Measurements from ENCODE around the gene KCNQ1OT1.
"Not testable (repeated sequence)": the region's sequence is repeated elsewhere in the genome, so short reads cannot be mapped to it uniquely, and the experiment has no call there.

Gene KCNQ1OT1

DNA sequence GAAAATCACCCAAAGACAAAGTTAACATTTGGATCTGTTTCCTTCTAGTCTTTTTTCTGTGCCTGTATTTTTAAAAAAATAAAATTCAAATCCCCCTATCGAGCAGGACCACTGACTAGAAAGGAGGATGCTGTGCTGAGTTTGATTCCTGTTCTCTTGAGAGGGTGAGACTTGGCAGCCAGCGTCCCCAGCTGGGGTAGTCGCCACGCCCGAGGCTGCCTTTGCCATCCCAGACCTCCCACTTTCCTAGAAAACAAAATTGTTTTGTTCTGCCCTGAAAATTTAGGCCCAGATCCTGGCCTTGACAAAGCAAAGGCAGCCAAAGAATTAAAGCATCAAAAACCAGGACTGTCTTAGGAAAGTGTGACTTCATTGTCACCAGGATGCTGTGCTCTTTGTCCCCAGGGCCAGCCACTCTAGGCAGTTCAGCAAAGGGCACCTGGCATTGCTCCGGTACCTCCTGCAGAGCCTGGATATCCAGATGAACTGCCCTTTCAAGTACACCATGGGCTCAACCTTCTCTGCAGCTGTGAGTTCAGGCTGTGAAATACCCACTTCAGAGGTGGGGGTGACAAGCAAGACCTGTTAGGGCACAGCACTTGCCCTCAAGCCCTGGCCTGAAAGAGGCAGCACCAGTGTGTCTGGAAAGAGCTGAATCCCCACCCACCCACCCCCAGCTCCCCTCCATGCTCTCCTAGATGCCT lies 44.6 kb downstream of the KCNQ1OT1 start:
- DNase-seq (ENCODE audit: low read depth in 2 of 3, low spot score in 1 of 3), result no peak

- DNase-seq (ENCODE audit: low read depth in 2 of 3, low spot score in 1 of 3), result no peak
Observed at GRCh38 chr11:2653930-2654739, 45.7 kb downstream of the KCNQ1OT1 start.

DNA sequence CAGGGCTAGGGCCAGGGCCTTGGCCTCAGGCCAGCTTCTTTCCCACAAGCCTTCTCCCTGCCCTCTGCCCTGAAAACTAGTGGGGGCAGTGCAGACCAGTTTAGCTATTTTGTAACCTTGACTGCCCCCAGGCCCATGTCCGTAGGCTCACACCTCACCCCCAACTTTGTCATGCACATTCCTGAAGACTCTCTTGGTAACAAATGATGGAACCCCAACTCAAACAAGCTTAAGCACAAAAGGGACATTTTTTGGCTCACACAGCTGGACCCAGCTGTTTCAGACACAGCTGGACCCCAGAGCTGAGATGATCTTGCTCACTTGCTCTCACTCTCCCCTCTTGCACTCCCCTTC lies 46.6 kb downstream of the KCNQ1OT1 start:
- DNase-seq (ENCODE audit: low read depth in 2 of 3, low spot score in 1 of 3), result no peak

- no peak for DNase-seq (ENCODE audit: low read depth in 2 of 3, low spot score in 1 of 3)
Observed at GRCh38 chr11:2652333-2653197, 47.2 kb downstream of the KCNQ1OT1 start.

- DNase-seq (ENCODE audit: low read depth in 2 of 3, low spot score in 1 of 3), result no peak
Observed at GRCh38 chr11:2651826-2652271, 47.9 kb downstream of the KCNQ1OT1 start.

DNA sequence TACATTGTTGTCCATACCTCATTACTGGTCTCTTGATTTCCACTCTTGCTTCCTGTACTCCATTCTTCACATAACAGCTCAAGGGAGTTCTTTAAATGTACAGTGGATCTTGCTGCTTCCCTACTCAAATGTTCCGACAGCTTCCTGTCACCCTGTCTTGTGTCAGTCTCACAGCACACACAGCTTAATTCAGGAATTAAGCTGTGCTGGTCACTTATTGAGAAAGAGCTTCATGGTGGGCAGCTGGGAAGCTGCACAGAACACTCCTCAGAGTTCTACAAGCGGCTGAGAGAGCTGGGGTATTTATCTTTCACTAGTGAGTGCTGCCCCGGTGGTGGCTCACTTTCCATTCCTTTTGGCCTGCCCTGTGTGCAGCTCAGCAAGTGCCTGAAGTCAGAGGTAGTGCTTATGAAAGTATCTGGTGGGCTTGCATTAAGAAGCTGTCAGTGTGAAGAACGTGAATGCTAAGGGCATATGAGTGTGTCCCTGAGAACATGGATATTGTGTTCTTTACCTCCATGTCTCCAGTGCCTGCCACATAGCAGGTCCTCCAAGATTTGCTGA lies 48.7 kb downstream of the KCNQ1OT1 start:
- DNase-seq (ENCODE audit: low read depth in 2 of 3, low spot score in 1 of 3), result no peak

DNA sequence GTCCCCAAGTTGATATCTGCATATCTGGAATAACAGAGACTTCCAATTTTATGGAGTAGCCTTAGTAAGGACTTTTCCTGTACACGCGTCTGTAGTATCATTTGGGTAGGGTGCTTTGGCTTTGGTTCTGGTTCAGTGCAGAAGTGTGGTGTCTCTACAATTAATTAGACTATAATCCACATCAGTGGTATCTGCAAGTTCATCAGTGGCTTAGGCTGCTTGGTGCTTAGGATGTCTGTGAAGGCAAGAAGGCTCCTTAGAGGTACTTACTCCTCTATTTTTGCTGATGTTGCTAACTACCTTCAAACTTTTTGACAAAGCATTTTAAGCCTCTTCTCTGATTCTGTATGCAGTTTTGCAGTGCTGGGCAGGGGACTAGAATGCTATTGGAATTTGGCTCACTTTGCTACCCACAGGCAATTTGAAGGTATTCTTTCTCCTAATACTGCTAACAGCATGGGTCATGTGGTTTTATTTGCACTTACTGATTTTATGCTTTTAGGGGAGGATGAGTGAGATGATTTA lies 49.4 kb downstream of the KCNQ1OT1 start:
- no peak for DNase-seq (ENCODE audit: low read depth in 2 of 3, low spot score in 1 of 3)

GRCh38 chr11:2649848-2650247 lies 49.9 kb downstream of the KCNQ1OT1 start:
- no peak for DNase-seq (ENCODE audit: low read depth in 2 of 3, low spot score in 1 of 3)

- no peak for DNase-seq (ENCODE audit: low read depth in 2 of 3, low spot score in 1 of 3)
Observed at GRCh38 chr11:2649400-2649799, 50.4 kb downstream of the KCNQ1OT1 start.

- DNase-seq (ENCODE audit: low read depth in 2 of 3, low spot score in 1 of 3), result no peak
Observed at GRCh38 chr11:2647953-2648352, 51.8 kb downstream of the KCNQ1OT1 start.

DNA sequence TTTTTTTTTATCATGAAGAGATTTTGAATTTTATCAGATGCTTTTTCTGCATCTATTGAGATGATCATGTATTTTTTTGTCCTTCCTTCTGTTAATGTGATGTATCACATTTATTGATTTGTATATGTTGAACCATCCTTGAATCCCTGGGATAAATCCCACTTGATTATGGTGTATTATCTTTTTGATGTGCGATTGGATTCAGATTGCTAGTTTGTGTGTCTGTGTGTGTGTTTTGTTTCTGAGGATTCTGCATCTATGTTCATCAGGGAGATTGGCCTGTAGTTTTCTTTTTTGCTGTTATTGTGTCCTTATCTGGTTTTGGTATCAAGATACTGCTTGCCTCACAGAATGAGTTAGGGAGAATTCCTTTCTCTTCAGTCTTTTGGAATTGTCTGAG lies 52.6 kb downstream of the KCNQ1OT1 start:
- no peak for DNase-seq (ENCODE audit: low read depth in 2 of 3, low spot score in 1 of 3)

GRCh38 chr11:2645779-2646118 lies 54.0 kb downstream of the KCNQ1OT1 start:
- DNase-seq (ENCODE audit: low read depth in 2 of 3, low spot score in 1 of 3), result no peak

GRCh38 chr11:2644844-2645778 lies 54.7 kb downstream of the KCNQ1OT1 start:
- DNase-seq (ENCODE audit: low read depth in 2 of 3, low spot score in 1 of 3), result no peak

GRCh38 chr11:2643746-2644145 lies 56.0 kb downstream of the KCNQ1OT1 start:
- DNase-seq (ENCODE audit: low read depth in 2 of 3, low spot score in 1 of 3), result no peak

GRCh38 chr11:2641623-2642022 lies 58.2 kb downstream of the KCNQ1OT1 start:
- DNase-seq (ENCODE audit: low read depth in 2 of 3, low spot score in 1 of 3), result no peak

- DNase-seq (ENCODE audit: low read depth in 2 of 3, low spot score in 1 of 3), result not testable (repeated sequence)
Observed at GRCh38 chr11:2639763-2640162, 60.0 kb downstream of the KCNQ1OT1 start.

GRCh38 chr11:2631161-2631560 lies 68.6 kb downstream of the KCNQ1OT1 start:
- DNase-seq (ENCODE audit: low read depth in 2 of 3, low spot score in 1 of 3), result no peak

DNA sequence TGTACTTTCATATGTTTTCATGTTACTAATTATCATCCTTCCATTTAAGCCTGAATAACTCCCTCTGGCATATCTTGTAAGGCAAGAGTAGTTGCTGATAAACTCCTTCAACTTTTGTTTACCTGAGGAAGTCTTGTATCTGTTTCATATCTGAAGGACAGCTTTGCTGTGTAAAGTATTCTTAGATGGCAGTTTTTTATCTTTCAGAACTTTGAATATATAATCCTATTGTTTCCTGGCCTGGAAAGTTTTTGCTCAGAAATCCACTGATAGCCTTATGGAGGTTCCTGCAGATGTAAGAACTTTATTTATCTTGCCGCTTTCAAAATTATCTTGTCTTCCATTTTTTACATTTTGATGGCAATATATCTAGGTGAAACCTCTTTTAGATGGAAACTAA lies 69.1 kb downstream of the KCNQ1OT1 start:
- no peak for DNase-seq (ENCODE audit: low read depth in 2 of 3, low spot score in 1 of 3)

- DNase-seq (ENCODE audit: low read depth in 2 of 3, low spot score in 1 of 3), result no peak
Observed at GRCh38 chr11:2625183-2625582, 74.6 kb downstream of the KCNQ1OT1 start.

DNA sequence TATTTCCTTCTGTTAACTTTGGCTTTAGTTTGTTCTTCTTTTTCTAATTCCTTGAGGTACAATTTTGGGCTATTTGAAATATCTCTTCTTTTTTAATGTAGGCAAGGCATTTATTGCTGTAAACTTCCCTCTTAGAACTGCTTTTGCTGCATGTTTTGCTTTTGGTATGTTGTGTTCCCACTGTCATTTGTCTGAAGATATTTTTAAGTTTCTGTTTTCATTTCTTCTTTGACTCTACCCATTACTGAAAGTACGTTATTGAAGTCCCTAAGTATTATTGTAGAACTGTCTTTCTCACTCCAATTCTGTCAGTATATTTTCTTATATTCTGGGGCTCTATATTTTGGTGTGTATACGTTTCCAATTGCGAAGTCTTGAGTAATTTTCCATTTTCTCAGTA lies 77.9 kb downstream of the KCNQ1OT1 start:
- no peak for DNase-seq (ENCODE audit: low read depth in 2 of 3, low spot score in 1 of 3)
